ENCODE data around the gene GALNT17.

Gene GALNT17

GRCh38 chr7:71286924-71287323 is 155.0 kb downstream of the GALNT17 start:
- DNase-seq: no peak

- DNase-seq: no peak
These were observed 158.5 kb downstream of the GALNT17 start for GRCh38 chr7:71290452-71290851.

GRCh38 chr7:71298378-71298777 is 166.4 kb downstream of the GALNT17 start:
- DNase-seq: no peak

GRCh38 chr7:71300086-71300485 is 168.1 kb downstream of the GALNT17 start:
- no peak for DNase-seq

DNA sequence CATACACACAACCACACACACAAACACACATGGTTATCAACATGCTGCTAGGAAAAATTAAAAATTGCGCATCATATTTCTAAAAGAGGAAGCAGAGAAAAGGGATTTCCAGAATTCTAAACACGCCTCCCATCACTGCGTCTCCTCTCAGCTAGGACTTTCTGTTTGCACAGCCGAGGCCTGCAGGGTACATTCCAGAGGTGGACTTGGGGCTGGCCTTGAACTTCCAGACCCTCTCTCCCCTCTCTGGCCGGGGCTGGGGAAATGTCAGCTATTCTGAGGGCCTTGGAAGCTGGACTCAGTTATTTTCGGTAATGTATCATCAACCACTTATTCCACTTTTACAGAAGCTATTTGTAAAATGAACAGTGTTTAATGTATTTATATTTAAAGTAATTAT is 168.7 kb downstream of the GALNT17 start:
- DNase-seq: no peak

GRCh38 chr7:71301167-71301566 is 169.2 kb downstream of the GALNT17 start:
- DNase-seq: no peak

DNA sequence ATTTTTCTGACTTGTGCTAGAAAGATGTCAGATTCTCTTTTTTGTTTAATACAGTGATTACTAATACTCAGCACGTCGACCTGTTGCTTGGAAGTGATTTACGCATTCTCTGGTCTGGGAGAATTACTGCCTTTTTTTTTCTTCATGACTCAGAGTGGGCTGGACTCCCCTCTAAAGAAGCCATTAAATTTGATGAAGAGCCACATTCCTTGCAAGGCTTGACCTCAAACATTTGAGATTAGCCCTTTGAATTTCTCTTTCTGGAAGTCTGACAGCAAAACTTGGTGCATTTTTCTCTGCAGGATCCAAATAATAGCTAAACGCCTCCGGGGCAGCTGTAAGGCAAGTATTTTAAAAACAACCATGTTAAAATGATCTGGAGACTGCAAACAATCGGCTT is 171.6 kb downstream of the GALNT17 start:
- DNase-seq: no peak

DNA sequence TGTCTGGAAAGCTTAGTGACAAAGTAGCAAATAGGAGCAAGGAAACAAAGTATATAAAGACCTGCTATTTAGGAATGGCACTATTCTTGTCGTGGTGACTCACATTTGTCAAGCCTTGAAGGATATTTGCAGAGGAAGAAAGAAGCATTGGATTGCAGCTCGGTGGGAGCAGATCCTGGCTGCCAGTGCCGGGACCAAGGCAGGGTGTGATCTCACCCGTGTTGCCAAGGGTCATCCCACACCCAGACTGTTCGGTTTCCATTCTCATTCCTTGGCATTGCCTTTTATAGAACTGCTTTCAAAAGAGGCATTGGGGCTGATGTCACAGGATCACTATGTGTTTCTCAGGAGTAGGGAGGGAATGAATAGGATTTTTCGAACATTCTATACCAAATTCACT is 176.2 kb downstream of the GALNT17 start:
- DNase-seq: no peak

DNA sequence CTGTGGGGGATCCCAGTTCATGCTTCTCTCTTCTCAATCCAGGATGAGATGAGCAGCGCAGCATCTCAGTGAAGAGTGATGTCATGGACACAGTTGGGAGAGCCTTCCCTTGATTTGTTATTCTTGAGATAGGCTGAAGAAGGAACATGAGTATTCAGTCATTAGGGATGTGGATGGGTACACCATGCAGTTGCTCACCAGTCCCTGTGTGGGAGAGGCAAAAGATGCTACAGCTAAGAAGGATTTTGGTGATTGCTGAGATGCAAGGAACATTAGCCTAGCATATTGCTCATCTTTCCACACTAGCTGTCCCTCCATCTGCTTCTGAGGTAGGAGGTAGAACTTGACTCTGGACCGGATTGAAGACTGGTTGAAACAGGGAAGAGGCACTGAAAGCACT is 179.6 kb downstream of the GALNT17 start:
- no peak for DNase-seq

DNA sequence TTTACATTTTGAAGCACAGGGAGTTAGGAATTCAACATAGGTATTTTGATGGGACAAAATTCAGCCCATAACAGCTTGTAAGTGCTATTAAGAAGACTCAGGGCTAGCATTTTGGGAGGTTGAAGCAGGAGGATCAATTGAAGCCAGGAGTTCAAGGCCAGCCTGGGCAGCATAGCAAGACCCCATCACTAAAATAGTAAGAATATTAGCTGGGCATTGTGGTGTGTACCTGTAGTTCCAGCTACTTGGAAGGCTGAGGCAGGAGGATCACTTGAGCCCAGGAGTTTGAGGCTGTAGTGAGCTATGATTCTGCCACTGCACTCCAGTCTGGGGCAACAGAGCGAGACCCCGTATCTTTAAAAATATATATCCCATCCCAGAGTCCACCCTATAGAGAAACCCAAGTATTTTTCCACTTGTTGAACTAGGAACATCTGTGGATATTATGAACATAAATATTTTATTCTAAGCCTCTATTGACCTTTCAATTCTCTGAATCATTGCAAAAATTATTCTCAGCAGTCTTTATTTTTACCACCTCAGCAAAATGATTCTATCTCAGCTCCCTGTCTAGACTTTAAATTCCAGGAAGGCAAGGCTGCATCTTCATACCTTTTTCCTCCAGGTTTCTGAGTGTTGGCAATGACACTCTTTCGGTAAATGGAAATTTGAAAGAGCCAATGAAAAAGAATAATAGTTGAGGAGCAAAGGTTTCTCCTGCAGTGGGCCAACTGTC is 181.0 kb downstream of the GALNT17 start:
- no peak for DNase-seq

- no peak for DNase-seq
These were observed 181.6 kb downstream of the GALNT17 start for GRCh38 chr7:71313553-71313952.

- no peak for DNase-seq
These were observed 189.0 kb downstream of the GALNT17 start for GRCh38 chr7:71320916-71321315.

DNA sequence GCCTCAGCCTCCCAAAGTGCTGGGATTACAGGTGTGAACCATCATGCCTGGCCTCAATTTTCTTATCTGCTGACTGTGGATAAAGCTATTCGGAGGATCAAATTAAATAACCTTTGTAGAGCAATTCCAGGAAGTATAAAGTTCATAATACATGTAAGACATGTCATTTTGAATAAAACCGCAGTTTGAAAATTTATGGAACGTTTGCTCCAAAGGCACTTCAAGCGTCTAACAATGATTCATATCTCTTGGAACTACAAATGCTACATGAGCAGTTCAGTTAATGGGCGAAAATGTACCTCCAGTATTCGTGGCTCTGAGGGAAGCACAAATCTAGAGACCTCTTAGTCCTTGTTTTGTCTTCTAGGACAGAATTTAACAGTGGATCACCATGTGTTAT is 190.3 kb downstream of the GALNT17 start:
- DNase-seq: no peak

DNA sequence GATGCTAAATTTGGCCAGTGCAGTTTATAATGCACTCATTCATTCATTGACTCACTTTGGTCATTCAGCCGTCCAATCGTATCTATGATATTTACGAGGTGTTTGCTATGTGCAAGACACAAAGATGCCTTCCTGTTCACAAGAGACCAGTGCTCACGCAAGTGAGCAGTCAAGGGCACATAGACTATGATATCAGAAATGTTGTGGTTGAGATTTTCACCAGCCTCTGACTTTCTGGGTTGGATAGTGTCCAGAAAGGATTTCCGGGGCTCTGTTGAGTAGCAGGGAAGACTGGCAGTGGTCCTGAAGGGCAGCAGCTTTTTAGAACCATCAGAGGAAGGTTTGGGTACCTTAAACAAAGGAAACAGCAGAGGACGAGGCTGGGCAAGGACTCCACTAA is 191.8 kb downstream of the GALNT17 start:
- DNase-seq: no peak

- DNase-seq: no peak
These were observed 193.2 kb downstream of the GALNT17 start for GRCh38 chr7:71325151-71325550.

- no peak for DNase-seq
These were observed 194.7 kb downstream of the GALNT17 start for GRCh38 chr7:71326595-71326994.

DNA sequence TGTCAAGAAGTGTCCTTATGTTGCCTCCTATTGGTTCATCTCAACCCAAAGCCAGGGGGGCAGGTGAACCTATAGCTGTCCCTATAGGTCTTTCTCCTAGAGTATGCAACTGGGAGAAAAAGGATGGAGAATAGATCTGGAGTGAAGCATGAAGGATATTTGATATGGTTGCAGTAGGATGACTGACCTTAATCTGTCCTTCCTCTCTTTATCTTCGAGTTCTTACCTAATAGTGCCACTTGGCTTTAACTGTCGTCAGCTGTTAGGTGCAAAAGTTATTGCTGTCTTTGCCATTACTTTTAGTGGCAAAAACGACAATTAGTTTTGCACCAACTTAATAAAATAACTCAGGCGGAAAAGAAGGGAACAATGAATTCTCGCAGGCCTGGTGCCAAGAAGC is 196.0 kb downstream of the GALNT17 start:
- DNase-seq: no peak

DNA sequence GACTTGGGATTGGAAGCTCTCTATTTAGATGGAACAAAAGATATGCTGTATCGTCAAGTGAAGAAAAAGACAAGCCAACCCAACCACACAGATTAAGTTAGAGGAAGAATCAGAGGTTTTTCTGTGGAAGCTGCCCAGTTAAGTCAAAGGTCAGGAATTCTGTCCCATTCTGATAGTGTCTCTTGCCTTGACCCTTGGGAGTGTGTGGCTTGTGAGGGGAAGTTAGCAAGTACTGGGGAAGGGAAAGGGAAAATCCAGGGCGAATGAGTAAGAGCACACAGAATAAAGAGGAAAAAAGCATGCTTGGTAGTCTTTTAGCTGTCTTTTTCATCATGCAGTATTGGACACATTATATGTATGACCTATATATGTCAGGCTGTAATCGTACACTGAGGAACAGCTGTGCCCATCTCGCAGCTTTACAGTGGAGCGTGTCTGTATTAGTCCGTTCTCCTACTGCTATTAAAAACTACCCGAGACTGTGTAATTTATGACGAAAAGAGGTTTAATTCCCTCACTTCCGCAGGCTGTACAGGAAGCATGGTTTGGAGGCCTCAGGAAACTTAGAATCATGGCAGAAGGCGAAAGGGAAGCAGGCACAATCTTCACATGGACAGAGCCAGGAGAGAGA is 197.2 kb downstream of the GALNT17 start:
- DNase-seq: no peak

DNA sequence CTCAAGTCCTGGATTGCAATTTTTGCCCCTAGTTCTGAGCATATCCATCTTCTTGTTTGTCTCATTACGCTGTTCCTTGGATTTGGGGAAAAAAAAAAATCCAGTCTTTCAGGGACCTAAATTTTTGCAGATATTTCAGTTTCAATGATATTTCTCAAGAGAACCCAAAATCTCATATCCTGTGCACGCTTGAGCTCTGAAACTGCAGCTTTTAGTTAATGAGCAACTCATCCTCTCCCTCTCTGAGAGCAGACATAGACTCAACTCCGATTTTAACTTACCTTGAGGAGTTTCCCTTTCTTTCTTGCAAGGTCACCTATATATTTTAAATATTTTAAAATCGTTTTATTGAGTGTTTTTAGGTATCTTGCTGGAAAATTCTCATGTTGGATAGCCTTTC is 200.3 kb downstream of the GALNT17 start:
- no peak for DNase-seq

- DNase-seq: no peak
These were observed 202.6 kb downstream of the GALNT17 start for GRCh38 chr7:71334541-71334940.

DNA sequence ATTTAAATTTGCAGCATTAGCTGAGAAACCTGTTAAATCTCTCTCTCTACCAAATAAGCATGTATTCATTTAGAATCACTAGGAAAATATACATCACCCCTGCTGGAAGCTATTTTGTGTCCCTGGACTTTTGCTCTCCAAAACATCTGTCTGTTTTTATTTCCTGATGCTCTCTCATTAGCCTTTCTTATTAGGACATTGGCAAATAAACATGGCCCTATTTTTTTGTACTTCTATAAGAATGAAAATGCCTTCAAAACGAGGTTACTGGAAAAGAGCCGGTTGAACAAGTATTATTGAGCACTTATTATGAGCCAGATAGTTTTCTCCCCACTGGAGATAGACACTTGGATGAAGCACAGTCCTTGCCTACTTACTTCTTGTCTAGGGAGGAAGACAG is 206.9 kb downstream of the GALNT17 start:
- no peak for DNase-seq

DNA sequence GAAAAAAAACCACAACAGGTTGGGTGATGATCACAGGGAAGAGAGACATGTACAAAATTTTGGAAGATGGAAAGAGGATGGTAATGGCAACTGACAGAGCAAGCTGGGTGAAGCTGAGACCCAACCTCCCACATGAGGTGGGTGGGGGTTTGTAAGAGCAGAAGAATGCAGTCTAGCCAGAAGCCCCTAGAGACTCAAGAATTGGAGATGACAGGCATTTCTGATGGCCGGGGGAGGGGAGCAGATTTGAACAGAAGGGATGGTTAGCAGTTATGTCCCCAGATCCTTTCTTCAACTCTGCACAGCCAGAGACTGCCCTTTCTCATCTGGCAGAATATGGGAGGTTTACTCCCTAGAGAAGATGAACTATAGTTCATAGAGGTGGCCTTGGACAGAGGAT is 208.0 kb downstream of the GALNT17 start:
- no peak for DNase-seq

- DNase-seq: no peak
These were observed 210.3 kb downstream of the GALNT17 start for GRCh38 chr7:71342202-71342601.

- no peak for DNase-seq
These were observed 211.1 kb downstream of the GALNT17 start for GRCh38 chr7:71343039-71343438.

- no peak for DNase-seq
These were observed 211.9 kb downstream of the GALNT17 start for GRCh38 chr7:71343892-71344291.

All from NCI-H1048 (cell line).